Measurements from ENCODE around the gene MYOT. TPM values are rescaled to one million over a fixed set of nuclear protein-coding genes. Genes with fewer than 3 reads are reported as not detected.

MYOT gene
- total RNA-seq, 1 experiment from 2014 or later: not detected

DNA sequence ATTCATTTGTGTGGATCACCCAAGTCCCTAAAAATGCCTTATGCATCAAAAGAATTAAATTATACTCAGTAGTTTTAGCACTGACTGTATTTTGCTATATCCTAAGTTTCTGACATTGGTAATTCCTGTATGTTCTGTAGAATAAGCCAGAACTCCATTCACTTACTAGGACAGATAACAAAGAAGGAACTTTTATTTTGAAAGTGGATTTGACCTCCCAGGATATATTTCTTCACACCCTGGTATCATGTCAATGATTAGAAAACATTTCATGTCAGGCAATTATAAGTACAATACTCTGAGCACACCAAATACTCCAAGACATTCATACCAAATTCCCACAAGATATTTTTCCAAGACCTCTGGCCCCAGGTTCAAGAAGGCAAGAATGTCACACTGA, 28.7 kb upstream of the MYOT start:
- H3K27me3 ChIP-seq (ENCODE audit: insufficient read depth, low read length): no peaks in the 10 kb centered on the region
- H3K4me1 Mint-ChIP-seq: peaks cover 15 to 22% of the 10 kb centered on the region in 2 experiments
- no peaks in the 10 kb centered on the region for H3K36me3 Mint-ChIP-seq (ENCODE audit: insufficient read depth in 1 of 3, low read depth in 3 of 3)
- H3K79me1 ChIP-seq (ENCODE audit: insufficient read depth, low read depth, low read length, poor library complexity, severe bottlenecking): no peaks in the 10 kb centered on the region
- no peak overlapping the region for H3K27ac Mint-ChIP-seq
- no peak overlapping the region for H2AFZ ChIP-seq (ENCODE audit: low read length)
- H2BK12ac ChIP-seq (ENCODE audit: insufficient read length, low read depth, low read length): no peak overlapping the region
- no peaks in the 10 kb centered on the region for H3K9me3 ChIP-seq (ENCODE audit: control insufficient read depth, low read depth, low read length)
- H3K14ac ChIP-seq (ENCODE audit: insufficient read depth, low read length): no peak overlapping the region
- H3K9ac ChIP-seq (ENCODE audit: extremely low read depth, insufficient read length, low read length): no peak overlapping the region
- no peaks in the 10 kb centered on the region for H4K20me1 ChIP-seq (ENCODE audit: control insufficient read depth, insufficient read depth, insufficient read length)
- H3K4me3 Mint-ChIP-seq: no peak overlapping the region
- no peak overlapping the region for H2BK5ac ChIP-seq (ENCODE audit: insufficient read length, low read length)
- no peak overlapping the region for H4K91ac ChIP-seq (ENCODE audit: insufficient read length, low read depth, low read length)
- H3K18ac ChIP-seq (ENCODE audit: insufficient read length, low read depth, low read length): no peak overlapping the region
- H3K27ac ChIP-seq (ENCODE audit: insufficient read length, low read depth, low read length): no peak overlapping the region
- no peak overlapping the region for H2BK120ac ChIP-seq (ENCODE audit: low read depth, low read length, poor library complexity, severe bottlenecking)
- H4K5ac ChIP-seq (ENCODE audit: insufficient read length, low read depth, low read length): no peak overlapping the region
- H3K79me2 ChIP-seq (ENCODE audit: insufficient read depth, low read length): no peaks in the 10 kb centered on the region
- no peaks in the 10 kb centered on the region for H3K9me3 Mint-ChIP-seq
- H3K56ac ChIP-seq (ENCODE audit: insufficient read length, low read depth, low read length): no peak overlapping the region
- H2BK15ac ChIP-seq (ENCODE audit: low read depth, low read length): no peak overlapping the region
- H3K4ac ChIP-seq (ENCODE audit: low read depth, low read length): no peak overlapping the region
- H2BK20ac ChIP-seq (ENCODE audit: low read depth, low read length, poor library complexity, severe bottlenecking): no peak overlapping the region
- no peak overlapping the region for H3K23ac ChIP-seq (ENCODE audit: insufficient read length, low read depth, low read length)
- H3K23me2 ChIP-seq (ENCODE audit: insufficient read length, low read depth, low read length, poor library complexity, severe bottlenecking): no peaks in the 10 kb centered on the region
- H4K8ac ChIP-seq (replicated peaks; ENCODE audit: insufficient read length, low read depth, low read length): no peak overlapping the region
- no peak for DNase-seq
- TF ChIP-seq, protein P1, sequence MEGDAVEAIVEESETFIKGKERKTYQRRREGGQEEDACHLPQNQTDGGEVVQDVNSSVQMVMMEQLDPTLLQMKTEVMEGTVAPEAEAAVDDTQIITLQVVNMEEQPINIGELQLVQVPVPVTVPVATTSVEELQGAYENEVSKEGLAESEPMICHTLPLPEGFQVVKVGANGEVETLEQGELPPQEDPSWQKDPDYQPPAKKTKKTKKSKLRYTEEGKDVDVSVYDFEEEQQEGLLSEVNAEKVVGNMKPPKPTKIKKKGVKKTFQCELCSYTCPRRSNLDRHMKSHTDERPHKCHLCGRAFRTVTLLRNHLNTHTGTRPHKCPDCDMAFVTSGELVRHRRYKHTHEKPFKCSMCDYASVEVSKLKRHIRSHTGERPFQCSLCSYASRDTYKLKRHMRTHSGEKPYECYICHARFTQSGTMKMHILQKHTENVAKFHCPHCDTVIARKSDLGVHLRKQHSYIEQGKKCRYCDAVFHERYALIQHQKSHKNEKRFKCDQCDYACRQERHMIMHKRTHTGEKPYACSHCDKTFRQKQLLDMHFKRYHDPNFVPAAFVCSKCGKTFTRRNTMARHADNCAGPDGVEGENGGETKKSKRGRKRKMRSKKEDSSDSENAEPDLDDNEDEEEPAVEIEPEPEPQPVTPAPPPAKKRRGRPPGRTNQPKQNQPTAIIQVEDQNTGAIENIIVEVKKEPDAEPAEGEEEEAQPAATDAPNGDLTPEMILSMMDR (conservative IDR thresholded peaks at IDR 0.05): no peak
- H3T11ph ChIP-seq (ENCODE audit: low read length): no peak overlapping the region
- no peak overlapping the region for H3K4me2 ChIP-seq (ENCODE audit: insufficient read depth, insufficient read length, low read length)
- H3K4me1 ChIP-seq (ENCODE audit: insufficient read depth, low read length): no peaks in the 10 kb centered on the region; the same call in 1 of the 2 replicates
- no peak overlapping the region for H2AK5ac ChIP-seq (ENCODE audit: insufficient read length, low read length)
- H3K27me3 Mint-ChIP-seq (ENCODE audit: low read depth): no peaks in the 10 kb centered on the region

All from H9 (cell line).